ENCODE results near the gene TMEM243.
"Not testable (repeated sequence)": the region's sequence is repeated elsewhere in the genome, so short reads cannot be mapped to it uniquely, and the experiment has no call there.

The TMEM243 gene

GRCh38 chr7:87213252-87213651 lies 6.3 kb downstream of the TMEM243 start:
- no peak for DNase-seq (ENCODE audit: low read depth)
- no peak overlapping the region for H3K4me3 ChIP-seq (ENCODE audit: control insufficient read depth, low read depth, low read length)
- no peak for TF ChIP-seq CTCF (conservative IDR thresholded peaks at IDR 0.05; ENCODE audit: control insufficient read depth, insufficient read depth, low read depth, low read length)

DNA sequence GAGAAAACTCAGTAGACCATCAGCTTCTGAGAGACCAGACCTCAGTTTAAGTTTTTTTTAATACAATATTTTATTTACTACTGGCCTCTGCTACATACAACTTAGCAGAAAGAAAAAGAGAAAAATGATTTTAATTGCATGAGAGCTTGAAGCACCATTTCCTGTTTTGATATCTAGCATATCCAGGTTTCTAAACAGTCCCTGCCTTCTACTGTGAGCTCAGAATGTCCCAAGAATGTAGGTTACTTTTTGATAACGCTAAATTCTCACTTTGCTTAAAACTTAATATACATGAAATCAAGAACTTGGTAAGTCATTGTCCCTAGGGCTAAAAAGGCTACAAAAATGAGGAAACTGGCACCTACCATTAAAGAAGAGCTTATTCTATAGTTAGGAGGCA lies 7.0 kb downstream of the TMEM243 start:
- no peak for TF ChIP-seq CTCF (conservative IDR thresholded peaks at IDR 0.05; ENCODE audit: control insufficient read depth, insufficient read depth, low read depth, low read length)
- H3K4me3 ChIP-seq (ENCODE audit: control insufficient read depth, low read depth, low read length): no peak overlapping the region
- no peak for DNase-seq (ENCODE audit: low read depth)

DNA sequence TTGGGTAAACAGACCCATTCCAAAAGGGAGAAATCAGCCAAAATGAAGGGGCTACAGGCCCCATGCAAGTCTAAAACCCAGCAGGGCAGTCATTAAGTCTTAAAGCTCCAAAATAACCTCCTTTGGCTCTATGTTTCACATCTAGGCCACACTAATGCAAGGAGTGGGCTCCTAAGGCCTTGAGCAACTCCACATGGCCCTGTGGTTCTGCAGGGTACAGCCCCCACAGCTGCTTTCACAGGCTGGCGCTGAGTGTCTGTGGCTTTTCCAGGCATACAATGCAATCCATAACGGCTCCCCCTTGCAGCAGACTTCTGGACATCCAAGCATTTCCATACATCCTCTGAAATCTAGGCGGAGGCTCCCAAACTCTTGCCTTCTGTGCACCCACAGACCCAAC lies 9.0 kb downstream of the TMEM243 start:
- no peak overlapping the region for H3K4me3 ChIP-seq (ENCODE audit: control insufficient read depth, low read depth, low read length)
- no peak for DNase-seq (ENCODE audit: low read depth)
- no peak for TF ChIP-seq CTCF (conservative IDR thresholded peaks at IDR 0.05; ENCODE audit: control insufficient read depth, insufficient read depth, low read depth, low read length)

DNA sequence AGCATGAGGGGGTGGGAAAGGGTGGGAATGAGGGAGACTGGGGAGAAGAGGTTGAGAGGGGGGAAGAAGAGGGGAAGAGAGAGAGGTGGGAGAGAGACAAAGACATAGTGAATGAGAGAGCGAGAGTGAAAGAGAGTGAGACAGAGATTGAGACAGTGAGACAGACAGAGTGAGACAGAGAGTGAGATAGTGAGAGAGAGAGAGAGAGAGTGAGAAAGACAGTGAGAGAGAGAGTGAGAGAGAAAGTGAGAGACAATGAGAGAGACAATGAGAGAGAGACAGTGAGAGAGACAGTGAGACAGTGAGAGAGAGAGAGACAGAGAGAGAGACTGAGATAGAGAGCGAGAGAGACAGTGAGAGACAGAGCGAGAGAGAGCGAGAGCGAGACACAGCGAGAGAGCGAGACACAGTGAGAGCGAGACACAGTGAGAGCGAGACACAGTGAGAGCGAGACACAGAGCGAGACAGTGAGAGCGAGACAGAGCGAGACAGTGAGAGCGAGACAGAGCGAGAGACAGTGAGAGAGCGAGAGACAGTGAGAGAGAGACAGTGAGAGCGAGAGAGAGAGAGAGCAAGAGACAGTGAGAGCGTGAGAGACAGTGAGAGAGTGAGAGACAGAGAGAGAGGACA lies 10.1 kb downstream of the TMEM243 start:
- TF ChIP-seq CTCF (conservative IDR thresholded peaks at IDR 0.05; ENCODE audit: control insufficient read depth, insufficient read depth, low read depth, low read length): no peak
- no peak overlapping the region for H3K4me3 ChIP-seq (ENCODE audit: control insufficient read depth, low read depth, low read length)
- DNase-seq (ENCODE audit: low read depth): no peak

- TF ChIP-seq CTCF (conservative IDR thresholded peaks at IDR 0.05; ENCODE audit: control insufficient read depth, insufficient read depth, low read depth, low read length): no peak
- no peak overlapping the region for H3K4me3 ChIP-seq (ENCODE audit: control insufficient read depth, low read depth, low read length)
- no peak for DNase-seq (ENCODE audit: low read depth)
Observed at GRCh38 chr7:87206361-87206760, 13.2 kb downstream of the TMEM243 start.

- DNase-seq (ENCODE audit: low read depth); H3K4me3 ChIP-seq (ENCODE audit: control insufficient read depth, low read depth, low read length): not testable (repeated sequence)
Observed at GRCh38 chr7:87205701-87206100, 13.8 kb downstream of the TMEM243 start.

- H3K4me3 ChIP-seq (ENCODE audit: control insufficient read depth, low read depth, low read length): no peak overlapping the region
- no peak for TF ChIP-seq CTCF (conservative IDR thresholded peaks at IDR 0.05; ENCODE audit: control insufficient read depth, insufficient read depth, low read depth, low read length)
- DNase-seq (ENCODE audit: low read depth): no peak
Observed at GRCh38 chr7:87204933-87205332, 14.6 kb downstream of the TMEM243 start.

DNA sequence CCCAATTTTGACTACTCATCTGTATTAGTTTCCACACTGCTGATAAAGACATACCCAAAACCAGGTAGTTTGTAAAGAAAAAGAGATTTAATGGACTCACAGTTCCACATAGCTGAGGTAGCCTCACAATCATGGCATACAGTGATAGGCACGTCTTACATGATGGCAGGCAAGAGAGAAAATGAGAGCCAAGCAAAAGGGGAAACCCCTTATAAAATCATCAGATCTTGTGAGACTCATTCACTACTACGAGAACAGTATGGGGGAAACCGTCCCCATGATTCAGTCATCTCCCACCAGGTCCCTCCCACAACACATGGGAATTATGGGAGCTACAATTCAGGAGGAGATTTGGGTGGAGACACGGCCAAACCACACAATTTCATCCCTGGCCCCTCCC lies 15.6 kb downstream of the TMEM243 start:
- not testable (repeated sequence) for H3K4me3 ChIP-seq (ENCODE audit: control insufficient read depth, low read depth, low read length); DNase-seq (ENCODE audit: low read depth)

All from fibroblast of mammary gland (primary cell).